GM19099 (cell line): ENCODE measurements around the gene APEH.

ENCODE experiments used
- POLR2A ChIP-seq: IDR thresholded peaks from 3 replicates; pipeline ENCODE4 v1.6.1; 2011; ENCODE audit warnings: low read depth; ENCODE audit not compliant: insufficient read length; ENCODE audit errors: extremely low read depth

The APEH gene

DNA sequence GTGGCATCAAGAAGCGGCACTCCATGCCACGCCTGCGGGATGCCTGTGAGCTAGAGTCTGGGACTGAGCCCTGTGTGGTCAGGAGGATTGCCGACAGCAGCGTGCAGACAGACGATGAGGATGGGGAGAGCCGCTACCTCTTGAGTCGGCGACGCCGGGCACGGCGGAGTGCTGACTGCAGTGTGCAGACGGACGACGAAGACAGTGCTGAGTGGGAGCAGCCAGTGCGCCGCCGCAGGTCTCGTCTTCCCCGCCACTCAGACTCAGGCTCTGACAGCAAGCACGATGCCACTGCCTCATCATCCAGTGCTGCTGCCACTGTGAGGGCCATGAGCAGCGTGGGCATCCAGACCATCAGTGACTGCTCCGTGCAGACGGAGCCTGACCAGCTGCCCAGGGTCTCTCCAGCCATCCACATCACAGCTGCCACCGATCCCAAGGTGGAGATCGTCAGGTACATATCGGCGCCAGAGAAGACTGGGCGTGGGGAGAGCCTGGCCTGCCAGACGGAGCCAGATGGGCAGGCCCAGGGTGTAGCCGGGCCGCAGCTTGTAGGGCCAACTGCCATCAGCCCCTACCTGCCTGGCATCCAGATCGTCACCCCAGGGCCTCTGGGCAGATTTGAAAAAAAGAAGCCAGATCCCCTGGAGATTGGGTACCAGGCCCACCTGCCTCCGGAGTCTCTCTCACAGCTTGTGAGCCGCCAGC is 16.8 kb upstream of the APEH start:
- TF ChIP-seq POLR2A, result no peak

- no peak for TF ChIP-seq POLR2A
Measured at GRCh38 chr3:49658711-49659110, 15.4 kb upstream of the APEH start.

DNA sequence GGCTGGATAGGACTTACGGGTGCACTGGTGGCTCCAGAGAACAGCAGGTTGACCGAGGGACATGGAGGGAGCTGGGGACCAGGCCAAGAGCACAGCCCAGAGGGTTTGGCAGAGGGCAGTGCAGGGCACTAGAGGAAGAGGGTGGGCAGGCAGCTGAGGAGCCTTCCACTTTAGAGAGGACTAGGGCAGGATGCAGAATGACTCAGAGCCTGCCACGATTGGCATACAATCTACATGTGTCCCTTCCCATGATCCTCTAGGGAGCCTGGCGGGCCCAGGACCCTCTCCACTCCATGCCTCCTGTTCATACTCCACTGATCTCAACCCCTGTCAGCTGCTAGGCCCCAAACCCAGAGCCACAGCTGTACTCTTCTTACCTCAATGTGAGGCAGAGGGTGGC is 14.4 kb upstream of the APEH start:
- TF ChIP-seq POLR2A, result no peak

- TF ChIP-seq POLR2A, result no peak
Measured at GRCh38 chr3:49661281-49661680, 12.9 kb upstream of the APEH start.

GRCh38 chr3:49662021-49662420 is 12.1 kb upstream of the APEH start:
- TF ChIP-seq POLR2A, result no peak

DNA sequence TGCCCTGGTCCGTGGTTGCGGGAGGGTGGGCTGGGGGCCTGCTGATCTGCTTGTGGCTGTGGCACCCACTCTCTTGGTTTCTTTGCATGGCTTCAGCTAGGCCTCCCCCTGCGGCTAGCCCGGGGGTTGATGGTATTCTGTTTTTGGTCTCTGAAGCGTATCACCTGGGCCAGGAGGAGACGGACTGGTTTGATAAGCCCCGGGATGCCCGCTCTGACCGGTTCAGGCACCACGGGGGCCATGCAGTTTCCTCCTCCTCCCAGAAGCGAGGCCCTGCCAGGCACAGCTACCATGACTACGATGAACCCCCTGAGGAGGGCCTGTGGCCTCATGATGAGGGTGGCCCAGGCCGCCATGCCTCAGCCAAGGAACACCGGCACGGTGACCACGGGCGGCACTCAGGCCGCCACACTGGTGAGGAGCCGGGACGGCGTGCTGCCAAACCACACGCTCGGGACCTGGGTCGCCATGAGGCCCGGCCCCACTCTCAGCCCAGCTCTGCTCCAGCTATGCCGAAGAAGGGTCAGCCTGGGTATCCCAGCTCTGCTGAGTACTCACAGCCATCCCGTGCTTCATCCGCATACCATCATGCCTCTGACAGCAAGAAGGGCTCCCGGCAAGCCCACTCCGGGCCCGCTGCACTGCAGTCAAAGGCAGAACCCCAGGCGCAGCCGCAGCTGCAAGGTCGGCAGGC is 11.3 kb upstream of the APEH start:
- TF ChIP-seq POLR2A, result no peak

GRCh38 chr3:49663831-49664230 is 10.3 kb upstream of the APEH start:
- no peak for TF ChIP-seq POLR2A

DNA sequence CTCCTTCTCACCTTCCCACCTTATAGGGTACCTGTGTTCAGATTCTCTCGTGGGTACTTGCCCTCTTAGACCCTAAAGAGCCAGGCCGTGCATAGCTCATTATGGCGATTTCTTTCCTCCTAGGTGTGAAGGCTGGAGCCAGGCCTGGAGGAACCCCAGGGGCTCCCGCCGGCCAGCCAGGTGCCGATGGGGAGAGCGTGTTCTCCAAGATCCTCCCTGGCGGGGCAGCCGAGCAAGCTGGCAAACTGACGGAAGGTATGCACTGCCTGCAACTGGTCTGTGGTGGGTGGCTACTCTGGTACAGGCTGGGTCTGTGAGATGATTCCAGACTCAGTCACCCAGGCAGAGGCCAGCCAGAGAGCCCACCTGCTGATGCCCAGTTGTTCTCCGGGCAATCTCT is 9.9 kb upstream of the APEH start:
- TF ChIP-seq POLR2A, result no peak

GRCh38 chr3:49665822-49666519 is 8.2 kb upstream of the APEH start:
- TF ChIP-seq POLR2A, result no peak

DNA sequence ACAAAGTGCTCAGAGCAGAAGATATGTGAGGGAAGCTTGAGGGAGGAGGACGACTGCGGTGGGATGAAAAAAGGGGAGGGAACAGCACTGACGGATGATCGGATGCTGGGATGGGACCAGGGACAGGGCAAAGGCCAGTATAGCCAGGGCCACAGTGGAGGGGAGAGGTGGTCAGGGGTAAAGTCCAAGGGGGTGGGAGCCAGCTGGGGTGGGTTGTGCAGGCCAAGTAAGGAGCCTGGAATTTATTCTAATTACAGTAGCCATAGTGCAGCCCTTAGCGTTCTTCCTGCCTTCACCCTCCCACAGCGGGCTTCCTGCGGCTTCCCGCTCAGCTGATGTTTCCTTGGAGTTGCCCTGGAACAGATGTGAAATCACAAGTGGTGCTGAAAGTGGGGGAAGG is 7.6 kb upstream of the APEH start:
- no peak for TF ChIP-seq POLR2A

- no peak for TF ChIP-seq POLR2A
Measured at GRCh38 chr3:49667701-49668413, 6.3 kb upstream of the APEH start.

- TF ChIP-seq POLR2A, result no peak
Measured at GRCh38 chr3:49668414-49668797, 5.7 kb upstream of the APEH start.

- TF ChIP-seq POLR2A, result no peak
Measured at GRCh38 chr3:49668861-49669260, 5.3 kb upstream of the APEH start.

- TF ChIP-seq POLR2A, result no peak
Measured at GRCh38 chr3:49669352-49669751, 4.8 kb upstream of the APEH start.

GRCh38 chr3:49670940-49671290 is 3.2 kb upstream of the APEH start:
- TF ChIP-seq POLR2A, result no peak
